GM21529 (cell line): Measurements from ENCODE around the gene APEH.

Experiments
- ATAC-seq: cut with Tn5 transposase; IDR thresholded peaks from one replicate; pipeline ENCODE4 v1.9.1; 2021; ENCODE audit not compliant: unreplicated experiment

Gene APEH

DNA sequence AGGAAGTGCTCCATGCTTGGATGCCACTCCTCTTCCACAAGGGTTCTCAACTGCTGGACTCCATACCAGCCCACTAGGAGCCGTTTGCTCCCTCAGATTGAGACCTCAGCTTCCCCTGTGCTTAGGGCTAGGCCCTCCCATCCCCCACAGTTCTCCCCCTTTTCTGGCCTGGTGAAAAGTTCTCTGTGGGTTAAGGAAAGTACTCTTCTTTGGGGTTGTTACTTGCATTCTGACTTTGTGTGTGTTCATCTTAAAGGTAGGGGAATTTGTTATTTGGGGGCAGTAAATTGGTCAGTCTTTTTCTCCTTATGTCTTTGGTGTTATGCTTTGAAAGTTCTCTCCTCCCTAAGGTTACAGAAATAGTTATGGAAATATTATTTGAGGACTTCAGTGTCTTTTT is 24.0 kb upstream of the APEH start:
- ATAC-seq = no peak

DNA sequence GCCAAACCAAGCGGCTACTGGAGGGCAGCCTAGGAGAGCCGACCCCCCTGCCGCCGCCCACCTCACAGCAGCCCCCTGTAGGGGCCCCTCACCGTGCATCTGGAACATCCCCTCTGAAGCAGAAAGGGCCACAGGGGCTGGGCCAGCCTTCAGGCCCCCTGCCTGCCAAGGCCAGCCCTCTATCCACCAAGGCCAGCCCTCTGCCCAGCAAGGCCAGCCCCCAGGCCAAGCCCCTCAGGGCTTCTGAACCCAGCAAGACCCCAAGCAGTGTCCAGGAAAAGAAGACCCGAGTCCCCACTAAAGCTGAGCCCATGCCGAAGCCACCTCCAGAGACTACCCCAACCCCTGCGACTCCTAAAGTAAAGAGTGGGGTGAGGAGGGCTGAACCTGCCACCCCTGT is 23.5 kb upstream of the APEH start:
- ATAC-seq = no peak

DNA sequence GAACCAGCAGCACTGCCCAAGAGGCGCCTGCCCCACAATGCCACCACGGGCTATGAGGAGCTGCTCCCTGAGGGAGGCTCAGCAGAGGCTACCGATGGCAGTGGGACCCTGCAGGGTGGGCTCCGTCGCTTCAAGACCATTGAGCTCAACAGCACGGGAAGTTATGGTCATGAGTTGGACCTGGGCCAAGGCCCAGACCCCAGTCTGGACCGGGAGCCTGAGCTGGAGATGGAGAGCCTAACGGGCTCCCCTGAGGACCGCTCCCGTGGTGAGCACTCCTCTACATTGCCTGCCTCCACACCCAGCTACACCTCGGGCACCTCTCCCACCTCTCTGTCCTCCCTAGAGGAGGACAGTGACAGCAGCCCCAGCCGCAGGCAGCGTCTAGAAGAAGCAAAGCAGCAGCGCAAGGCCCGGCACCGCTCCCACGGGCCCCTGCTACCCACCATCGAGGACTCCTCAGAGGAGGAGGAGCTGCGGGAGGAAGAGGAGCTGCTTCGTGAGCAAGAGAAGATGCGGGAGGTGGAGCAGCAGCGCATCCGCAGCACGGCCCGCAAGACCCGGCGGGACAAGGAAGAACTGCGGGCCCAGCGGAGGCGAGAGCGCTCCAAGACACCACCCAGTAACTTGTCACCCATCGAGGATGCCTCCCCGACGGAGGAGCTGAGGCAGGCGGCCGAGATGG is 21.8 kb upstream of the APEH start:
- no peak for ATAC-seq

DNA sequence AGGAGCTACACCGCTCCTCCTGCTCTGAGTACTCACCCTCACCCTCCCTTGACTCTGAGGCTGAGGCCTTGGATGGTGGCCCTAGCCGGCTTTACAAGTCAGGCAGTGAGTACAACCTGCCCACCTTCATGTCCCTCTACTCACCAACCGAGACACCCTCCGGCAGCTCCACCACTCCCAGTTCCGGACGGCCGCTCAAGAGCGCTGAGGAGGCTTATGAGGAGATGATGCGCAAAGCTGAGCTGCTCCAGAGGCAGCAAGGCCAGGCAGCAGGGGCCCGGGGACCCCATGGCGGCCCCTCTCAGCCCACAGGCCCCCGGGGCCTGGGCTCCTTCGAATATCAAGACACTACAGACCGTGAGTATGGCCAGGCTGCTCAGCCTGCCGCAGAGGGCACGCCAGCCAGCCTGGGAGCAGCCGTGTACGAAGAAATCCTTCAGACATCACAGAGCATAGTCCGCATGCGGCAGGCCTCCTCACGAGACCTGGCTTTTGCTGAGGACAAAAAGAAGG is 21.2 kb upstream of the APEH start:
- no peak for ATAC-seq

DNA sequence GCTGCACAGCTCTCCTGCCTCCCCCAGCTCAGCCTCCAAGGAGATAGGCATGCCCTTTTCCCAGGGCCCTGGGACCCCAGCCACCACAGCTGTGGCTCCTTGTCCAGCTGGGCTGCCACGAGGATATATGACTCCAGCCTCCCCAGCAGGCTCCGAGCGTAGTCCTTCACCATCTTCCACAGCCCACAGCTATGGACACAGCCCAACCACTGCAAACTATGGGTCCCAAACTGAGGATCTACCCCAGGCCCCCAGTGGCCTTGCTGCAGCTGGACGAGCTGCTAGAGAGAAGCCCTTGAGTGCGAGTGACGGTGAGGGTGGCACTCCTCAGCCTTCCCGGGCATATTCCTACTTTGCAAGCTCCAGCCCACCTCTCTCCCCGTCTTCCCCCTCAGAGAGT is 20.5 kb upstream of the APEH start:
- ATAC-seq = no peak

DNA sequence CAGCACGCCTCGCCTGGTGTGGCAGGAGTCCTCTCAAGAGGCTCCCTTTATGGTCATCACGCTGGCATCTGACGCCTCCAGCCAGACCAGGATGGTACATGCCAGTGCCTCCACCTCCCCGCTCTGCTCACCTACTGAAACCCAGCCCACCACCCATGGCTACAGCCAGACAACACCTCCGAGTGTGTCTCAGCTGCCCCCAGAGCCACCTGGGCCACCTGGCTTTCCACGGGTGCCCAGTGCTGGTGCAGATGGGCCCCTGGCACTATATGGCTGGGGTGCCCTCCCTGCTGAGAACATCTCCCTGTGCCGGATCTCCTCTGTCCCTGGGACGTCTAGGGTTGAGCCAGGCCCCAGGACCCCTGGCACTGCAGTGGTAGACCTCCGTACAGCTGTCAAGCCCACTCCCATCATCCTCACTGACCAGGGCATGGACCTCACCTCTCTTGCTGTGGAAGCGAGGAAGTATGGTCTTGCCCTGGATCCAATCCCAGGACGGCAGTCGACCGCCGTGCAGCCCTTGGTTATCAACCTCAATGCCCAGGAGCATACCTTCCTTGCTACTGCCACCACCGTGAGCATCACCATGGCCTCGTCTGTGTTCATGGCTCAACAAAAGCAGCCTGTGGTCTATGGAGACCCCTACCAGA is 19.9 kb upstream of the APEH start:
- no peak for ATAC-seq

DNA sequence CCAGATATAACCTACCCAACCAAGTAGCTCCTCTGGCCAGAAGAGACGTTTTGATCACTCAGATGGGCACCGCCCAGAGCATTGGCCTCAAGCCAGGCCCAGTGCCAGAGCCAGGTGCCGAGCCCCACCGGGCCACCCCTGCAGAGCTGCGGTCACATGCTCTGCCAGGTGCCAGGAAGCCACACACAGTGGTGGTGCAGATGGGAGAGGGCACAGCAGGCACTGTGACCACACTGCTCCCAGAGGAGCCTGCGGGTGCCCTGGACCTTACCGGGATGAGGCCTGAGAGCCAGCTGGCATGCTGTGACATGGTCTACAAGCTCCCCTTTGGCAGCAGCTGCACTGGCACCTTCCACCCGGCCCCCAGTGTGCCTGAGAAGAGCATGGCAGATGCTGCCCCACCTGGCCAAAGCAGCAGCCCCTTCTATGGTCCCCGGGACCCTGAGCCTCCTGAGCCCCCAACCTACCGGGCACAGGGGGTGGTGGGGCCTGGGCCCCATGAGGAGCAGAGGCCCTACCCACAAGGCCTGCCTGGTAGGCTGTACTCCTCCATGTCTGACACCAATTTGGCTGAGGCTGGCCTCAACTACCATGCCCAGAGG is 19.1 kb upstream of the APEH start:
- no peak for ATAC-seq

DNA sequence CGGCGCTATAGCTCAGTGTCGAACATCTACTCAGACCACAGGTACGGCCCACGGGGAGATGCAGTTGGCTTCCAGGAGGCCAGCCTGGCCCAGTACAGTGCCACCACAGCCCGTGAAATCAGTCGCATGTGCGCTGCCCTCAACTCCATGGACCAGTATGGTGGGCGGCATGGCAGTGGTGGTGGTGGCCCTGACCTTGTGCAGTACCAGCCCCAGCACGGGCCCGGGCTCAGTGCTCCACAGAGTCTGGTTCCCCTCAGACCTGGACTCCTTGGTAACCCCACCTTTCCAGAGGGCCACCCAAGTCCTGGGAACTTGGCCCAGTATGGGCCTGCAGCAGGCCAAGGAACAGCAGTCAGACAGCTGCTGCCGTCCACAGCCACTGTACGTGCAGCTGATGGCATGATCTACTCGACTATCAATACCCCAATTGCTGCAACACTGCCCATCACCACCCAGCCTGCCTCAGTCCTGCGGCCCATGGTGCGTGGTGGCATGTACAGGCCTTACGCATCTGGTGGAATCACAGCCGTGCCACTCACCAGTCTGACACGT is 18.3 kb upstream of the APEH start:
- ATAC-seq = no peak

DNA sequence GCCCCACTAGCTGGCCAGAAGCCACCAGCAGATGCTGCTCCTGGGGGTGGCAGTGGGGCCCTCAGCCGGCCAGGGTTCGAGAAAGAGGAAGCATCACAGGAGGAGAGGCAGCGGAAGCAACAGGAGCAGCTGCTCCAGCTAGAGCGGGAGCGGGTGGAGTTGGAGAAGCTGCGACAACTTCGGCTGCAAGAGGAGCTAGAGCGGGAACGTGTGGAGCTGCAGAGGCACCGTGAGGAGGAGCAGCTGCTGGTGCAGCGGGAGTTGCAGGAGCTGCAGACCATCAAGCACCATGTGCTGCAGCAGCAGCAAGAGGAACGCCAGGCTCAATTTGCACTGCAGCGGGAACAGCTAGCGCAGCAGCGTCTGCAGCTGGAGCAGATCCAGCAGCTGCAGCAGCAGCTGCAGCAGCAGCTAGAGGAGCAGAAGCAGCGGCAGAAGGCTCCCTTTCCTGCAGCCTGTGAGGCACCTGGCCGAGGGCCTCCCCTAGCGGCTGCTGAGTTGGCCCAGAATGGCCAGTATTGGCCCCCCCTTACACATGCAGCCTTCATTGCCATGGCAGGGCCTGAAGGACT is 17.5 kb upstream of the APEH start:
- no peak for ATAC-seq

DNA sequence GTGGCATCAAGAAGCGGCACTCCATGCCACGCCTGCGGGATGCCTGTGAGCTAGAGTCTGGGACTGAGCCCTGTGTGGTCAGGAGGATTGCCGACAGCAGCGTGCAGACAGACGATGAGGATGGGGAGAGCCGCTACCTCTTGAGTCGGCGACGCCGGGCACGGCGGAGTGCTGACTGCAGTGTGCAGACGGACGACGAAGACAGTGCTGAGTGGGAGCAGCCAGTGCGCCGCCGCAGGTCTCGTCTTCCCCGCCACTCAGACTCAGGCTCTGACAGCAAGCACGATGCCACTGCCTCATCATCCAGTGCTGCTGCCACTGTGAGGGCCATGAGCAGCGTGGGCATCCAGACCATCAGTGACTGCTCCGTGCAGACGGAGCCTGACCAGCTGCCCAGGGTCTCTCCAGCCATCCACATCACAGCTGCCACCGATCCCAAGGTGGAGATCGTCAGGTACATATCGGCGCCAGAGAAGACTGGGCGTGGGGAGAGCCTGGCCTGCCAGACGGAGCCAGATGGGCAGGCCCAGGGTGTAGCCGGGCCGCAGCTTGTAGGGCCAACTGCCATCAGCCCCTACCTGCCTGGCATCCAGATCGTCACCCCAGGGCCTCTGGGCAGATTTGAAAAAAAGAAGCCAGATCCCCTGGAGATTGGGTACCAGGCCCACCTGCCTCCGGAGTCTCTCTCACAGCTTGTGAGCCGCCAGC is 16.8 kb upstream of the APEH start:
- no peak for ATAC-seq

DNA sequence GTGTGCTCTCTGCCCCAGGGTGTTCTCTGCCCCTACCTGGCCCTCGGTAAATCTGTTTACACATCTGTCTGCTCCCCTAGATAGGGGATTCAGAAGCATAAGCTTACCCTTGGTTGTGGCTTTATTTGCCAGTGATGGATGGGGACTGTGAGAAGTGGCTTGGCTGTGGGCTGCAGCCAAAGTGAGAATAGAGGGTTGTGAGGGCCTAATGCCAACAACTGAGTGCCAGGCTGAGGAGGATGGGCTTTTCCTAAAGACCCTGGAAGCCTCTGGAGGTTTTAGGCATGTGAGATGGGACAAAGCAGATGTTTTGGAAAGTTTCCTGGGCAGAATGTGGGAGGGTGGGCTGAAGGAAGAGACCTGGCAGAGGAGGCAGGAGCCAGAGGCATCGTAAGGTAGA is 15.4 kb upstream of the APEH start:
- ATAC-seq = no peak

DNA sequence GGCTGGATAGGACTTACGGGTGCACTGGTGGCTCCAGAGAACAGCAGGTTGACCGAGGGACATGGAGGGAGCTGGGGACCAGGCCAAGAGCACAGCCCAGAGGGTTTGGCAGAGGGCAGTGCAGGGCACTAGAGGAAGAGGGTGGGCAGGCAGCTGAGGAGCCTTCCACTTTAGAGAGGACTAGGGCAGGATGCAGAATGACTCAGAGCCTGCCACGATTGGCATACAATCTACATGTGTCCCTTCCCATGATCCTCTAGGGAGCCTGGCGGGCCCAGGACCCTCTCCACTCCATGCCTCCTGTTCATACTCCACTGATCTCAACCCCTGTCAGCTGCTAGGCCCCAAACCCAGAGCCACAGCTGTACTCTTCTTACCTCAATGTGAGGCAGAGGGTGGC is 14.4 kb upstream of the APEH start:
- no peak for ATAC-seq

DNA sequence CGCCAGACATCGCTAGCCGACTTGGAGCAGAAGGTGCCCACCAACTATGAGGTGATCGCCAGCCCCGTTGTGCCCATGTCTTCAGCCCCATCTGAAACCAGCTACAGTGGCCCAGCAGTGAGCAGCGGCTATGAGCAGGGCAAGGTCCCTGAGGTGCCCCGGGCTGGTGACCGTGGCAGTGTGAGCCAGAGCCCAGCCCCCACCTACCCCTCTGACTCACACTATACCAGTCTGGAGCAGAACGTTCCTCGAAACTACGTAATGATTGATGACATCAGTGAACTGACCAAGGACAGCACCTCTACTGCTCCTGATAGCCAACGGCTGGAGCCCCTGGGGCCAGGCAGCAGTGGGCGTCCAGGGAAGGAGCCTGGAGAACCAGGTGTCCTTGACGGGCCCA is 12.9 kb upstream of the APEH start:
- ATAC-seq = no peak

DNA sequence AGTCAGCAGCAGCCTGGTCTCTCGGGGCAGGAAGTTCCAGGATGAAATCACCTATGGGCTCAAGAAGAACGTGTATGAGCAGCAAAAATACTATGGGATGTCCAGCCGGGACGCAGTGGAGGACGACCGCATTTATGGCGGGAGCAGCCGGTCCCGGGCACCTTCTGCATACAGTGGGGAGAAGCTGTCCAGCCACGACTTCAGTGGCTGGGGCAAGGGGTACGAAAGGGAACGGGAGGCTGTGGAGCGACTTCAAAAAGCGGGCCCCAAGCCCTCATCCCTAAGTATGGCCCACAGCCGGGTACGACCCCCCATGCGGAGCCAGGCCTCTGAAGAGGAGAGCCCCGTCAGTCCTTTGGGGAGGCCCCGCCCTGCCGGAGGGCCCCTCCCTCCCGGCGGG is 12.1 kb upstream of the APEH start:
- no peak for ATAC-seq

DNA sequence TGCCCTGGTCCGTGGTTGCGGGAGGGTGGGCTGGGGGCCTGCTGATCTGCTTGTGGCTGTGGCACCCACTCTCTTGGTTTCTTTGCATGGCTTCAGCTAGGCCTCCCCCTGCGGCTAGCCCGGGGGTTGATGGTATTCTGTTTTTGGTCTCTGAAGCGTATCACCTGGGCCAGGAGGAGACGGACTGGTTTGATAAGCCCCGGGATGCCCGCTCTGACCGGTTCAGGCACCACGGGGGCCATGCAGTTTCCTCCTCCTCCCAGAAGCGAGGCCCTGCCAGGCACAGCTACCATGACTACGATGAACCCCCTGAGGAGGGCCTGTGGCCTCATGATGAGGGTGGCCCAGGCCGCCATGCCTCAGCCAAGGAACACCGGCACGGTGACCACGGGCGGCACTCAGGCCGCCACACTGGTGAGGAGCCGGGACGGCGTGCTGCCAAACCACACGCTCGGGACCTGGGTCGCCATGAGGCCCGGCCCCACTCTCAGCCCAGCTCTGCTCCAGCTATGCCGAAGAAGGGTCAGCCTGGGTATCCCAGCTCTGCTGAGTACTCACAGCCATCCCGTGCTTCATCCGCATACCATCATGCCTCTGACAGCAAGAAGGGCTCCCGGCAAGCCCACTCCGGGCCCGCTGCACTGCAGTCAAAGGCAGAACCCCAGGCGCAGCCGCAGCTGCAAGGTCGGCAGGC is 11.3 kb upstream of the APEH start:
- no peak for ATAC-seq

DNA sequence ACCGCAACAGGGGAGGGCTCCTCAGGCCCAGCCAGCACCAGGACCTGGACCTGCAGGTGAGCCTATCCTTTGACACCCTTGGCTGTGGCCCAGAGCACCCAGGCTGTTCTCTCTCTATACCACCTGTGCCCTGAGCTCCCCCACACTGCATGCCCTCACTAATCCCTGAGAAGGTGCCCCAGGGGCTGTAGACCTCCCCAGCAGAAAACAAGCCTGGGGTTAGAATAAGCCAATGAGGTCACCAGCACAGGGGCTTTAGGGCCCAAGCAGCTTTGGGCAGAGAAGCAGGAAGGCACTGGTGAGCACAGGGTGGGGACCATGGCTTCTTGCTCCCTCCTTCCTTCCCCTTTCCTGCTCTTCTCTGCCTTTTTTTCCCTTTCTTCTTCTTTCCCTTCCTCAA is 10.3 kb upstream of the APEH start:
- ATAC-seq = no peak

DNA sequence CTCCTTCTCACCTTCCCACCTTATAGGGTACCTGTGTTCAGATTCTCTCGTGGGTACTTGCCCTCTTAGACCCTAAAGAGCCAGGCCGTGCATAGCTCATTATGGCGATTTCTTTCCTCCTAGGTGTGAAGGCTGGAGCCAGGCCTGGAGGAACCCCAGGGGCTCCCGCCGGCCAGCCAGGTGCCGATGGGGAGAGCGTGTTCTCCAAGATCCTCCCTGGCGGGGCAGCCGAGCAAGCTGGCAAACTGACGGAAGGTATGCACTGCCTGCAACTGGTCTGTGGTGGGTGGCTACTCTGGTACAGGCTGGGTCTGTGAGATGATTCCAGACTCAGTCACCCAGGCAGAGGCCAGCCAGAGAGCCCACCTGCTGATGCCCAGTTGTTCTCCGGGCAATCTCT is 9.9 kb upstream of the APEH start:
- no peak for ATAC-seq

DNA sequence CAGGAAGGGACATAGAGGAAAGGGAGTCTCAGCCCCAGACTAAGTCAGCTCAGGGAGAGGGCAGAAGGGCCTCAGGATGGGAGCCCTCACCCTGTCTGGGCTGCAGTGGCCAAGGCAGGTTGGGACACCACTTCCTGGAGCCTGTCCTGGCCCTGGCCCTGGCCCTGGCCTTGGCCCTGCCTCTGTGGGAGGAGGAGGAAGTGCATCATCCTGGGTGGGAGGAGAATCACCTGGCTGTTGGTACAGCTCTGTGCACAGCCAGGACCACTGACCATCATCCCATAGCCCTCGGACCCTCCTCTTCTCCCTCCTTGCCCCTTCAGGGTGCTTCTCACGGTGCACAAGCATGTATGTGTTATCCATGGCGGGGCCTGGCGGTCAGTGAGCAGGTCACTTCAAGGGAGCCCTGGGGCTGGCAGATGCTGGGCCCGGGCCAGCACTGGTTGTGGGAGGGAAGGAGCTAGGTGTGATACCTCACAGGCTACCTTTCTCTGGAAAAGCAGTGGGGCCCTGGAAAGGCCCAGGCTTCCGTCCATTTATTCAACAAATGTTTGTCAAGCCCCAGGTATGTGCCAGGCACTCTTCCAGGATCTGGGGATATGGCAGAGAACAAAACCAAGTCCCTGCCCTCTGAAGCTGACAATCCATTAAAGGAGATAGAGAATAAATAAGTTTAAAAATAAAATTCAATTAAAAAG is 8.2 kb upstream of the APEH start:
- no peak for ATAC-seq

DNA sequence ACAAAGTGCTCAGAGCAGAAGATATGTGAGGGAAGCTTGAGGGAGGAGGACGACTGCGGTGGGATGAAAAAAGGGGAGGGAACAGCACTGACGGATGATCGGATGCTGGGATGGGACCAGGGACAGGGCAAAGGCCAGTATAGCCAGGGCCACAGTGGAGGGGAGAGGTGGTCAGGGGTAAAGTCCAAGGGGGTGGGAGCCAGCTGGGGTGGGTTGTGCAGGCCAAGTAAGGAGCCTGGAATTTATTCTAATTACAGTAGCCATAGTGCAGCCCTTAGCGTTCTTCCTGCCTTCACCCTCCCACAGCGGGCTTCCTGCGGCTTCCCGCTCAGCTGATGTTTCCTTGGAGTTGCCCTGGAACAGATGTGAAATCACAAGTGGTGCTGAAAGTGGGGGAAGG is 7.6 kb upstream of the APEH start:
- no peak for ATAC-seq
